ENCODE results near the gene ZNF219.

Gene ZNF219

GRCh38 chr14:21072781-21073339, 25.6 kb downstream of the ZNF219 start:
- no peak for DNase-seq (ENCODE audit: low read depth)
- TF ChIP-seq CTCF (IDR thresholded peaks at IDR 0.05; ENCODE audit: insufficient read depth, low read depth, low read length, missing control alignments), result no peak
- no peak overlapping the region for H3K4me3 ChIP-seq (ENCODE audit: low read length)

GRCh38 chr14:21072031-21072473, 26.4 kb downstream of the ZNF219 start:
- no peak overlapping the region for H3K4me3 ChIP-seq (ENCODE audit: low read length)
- no peak for TF ChIP-seq CTCF (IDR thresholded peaks at IDR 0.05; ENCODE audit: insufficient read depth, low read depth, low read length, missing control alignments)
- DNase-seq (ENCODE audit: low read depth), result peak; percentile 51

- no peak for TF ChIP-seq CTCF (IDR thresholded peaks at IDR 0.05; ENCODE audit: insufficient read depth, low read depth, low read length, missing control alignments)
- peak; percentile 64 for DNase-seq (ENCODE audit: low read depth)
- H3K4me3 ChIP-seq (ENCODE audit: low read length), result peak overlapping the region; percentile 62
Observed at GRCh38 chr14:21071225-21072030, 27.0 kb downstream of the ZNF219 start.

- H3K4me3 ChIP-seq (ENCODE audit: low read length), result peak overlapping the region; percentile 62
- no peak for TF ChIP-seq CTCF (IDR thresholded peaks at IDR 0.05; ENCODE audit: insufficient read depth, low read depth, low read length, missing control alignments)
- DNase-seq (ENCODE audit: low read depth), result peak; percentile 11
Observed at GRCh38 chr14:21070610-21071224, 27.7 kb downstream of the ZNF219 start.

- no peak for TF ChIP-seq CTCF (IDR thresholded peaks at IDR 0.05; ENCODE audit: insufficient read depth, low read depth, low read length, missing control alignments)
- DNase-seq (ENCODE audit: low read depth), result no peak
- peak within 1 kb of the TSS; percentile 62 for H3K4me3 ChIP-seq (ENCODE audit: low read length)
Observed at GRCh38 chr14:21070083-21070609, 28.3 kb downstream of the ZNF219 start, which contains the start of gene ARHGEF40. Gene ARHGEF40, plus strand, starts transcription at chr14:21070304. Its CDS starts 93 bp downstream, at chr14:21070397.

- no peak for TF ChIP-seq CTCF (IDR thresholded peaks at IDR 0.05; ENCODE audit: insufficient read depth, low read depth, low read length, missing control alignments)
- peak overlapping the region; percentile 37 for H3K4me3 ChIP-seq (ENCODE audit: low read length)
- DNase-seq (ENCODE audit: low read depth), result no peak
Observed at GRCh38 chr14:21069388-21070082, 28.9 kb downstream of the ZNF219 start.
